Common myeloid progenitor, CD34-positive (primary cell): ENCODE data around the gene CCT3. TPM values are rescaled to one million over a fixed set of nuclear protein-coding genes. Genes with fewer than 3 reads are reported as not detected.
A peak's percentile ranks its signal among the peaks of the same experiment; 100 is the strongest.

Experiments
- CTCF ChIA-PET: fragments of 350-600 bp; sonication (Branson Sonifier 250); formaldehyde crosslinking; loops from one replicate; lab custom pipeline; 2021; ENCODE audit warnings: antibody characterized with exemption; lab: Charles Lee
- POLR2A ChIA-PET: fragments of 350-600 bp; sonication (Branson Sonifier 250); formaldehyde crosslinking; loops from one replicate; lab custom pipeline; 2021; ENCODE audit warnings: antibody characterized with exemption; lab: Charles Lee
- DNase-seq, 3 donors: peaks; one replicate each; pipeline versions ENCODE4 v3.0.0 to v3.0.0-alpha.2; 2013
- H3K27ac ChIP-seq, 2 experiments: 1 replicate in 1 of 2; 2 replicates in 1 of 2; pipeline ENCODE4 v1.7.0; 2013; ENCODE audit warnings: inconsistent platforms in 2 of 2, low read length in 2 of 2, mild to moderate bottlenecking in 2 of 2, low read depth in 1 of 2, moderate library complexity in 1 of 2; ENCODE audit not compliant: severe bottlenecking in 2 of 2, insufficient read depth in 1 of 2, poor library complexity in 1 of 2
- H3K27me3 ChIP-seq, 5 experiments: replicated peaks in 2 of 5; 1 replicate in 3 of 5; 2 replicates in 2 of 5; pipeline versions ENCODE4 v1.6.1 to v1.7.0; 2013; ENCODE audit warnings: low read length in 4 of 5, mild to moderate bottlenecking in 2 of 5, moderate library complexity in 2 of 5, inconsistent platforms in 1 of 5; ENCODE audit not compliant: insufficient read depth in 5 of 5, control insufficient read depth in 4 of 5
- H3K36me3 ChIP-seq, 4 experiments: 1 replicate in 2 of 4; 2 replicates in 2 of 4; pipeline versions ENCODE4 v1.6.1 to v1.7.0; 2013; ENCODE audit warnings: low read length in 3 of 4, control low read depth in 1 of 4, mild to moderate bottlenecking in 1 of 4; ENCODE audit not compliant: control insufficient read depth in 4 of 4, insufficient read depth in 4 of 4
- H3K4me1 ChIP-seq, 4 experiments: 1 replicate in 3 of 4; 2 replicates in 1 of 4; pipeline versions ENCODE4 v1.6.1 to v1.7.1; 2013; ENCODE audit warnings: low read length in 3 of 4, mild to moderate bottlenecking in 3 of 4, control low read depth in 1 of 4, inconsistent platforms in 1 of 4, moderate library complexity in 1 of 4; ENCODE audit not compliant: control insufficient read depth in 4 of 4, insufficient read depth in 4 of 4; ENCODE audit errors: control extremely low read depth in 1 of 4
- H3K4me3 ChIP-seq, 7 experiments: 1 replicate in 4 of 7; 2 replicates in 3 of 7; pipeline versions ENCODE4 v1.5.1 to v1.7.0; 2013; ENCODE audit warnings: mild to moderate bottlenecking in 7 of 7, low read length in 6 of 7, moderate library complexity in 6 of 7, inconsistent platforms in 2 of 7, low read depth in 2 of 7, control low read depth in 1 of 7; ENCODE audit not compliant: insufficient read depth in 4 of 7, control insufficient read depth in 1 of 7; ENCODE audit errors: extremely low read depth in 1 of 7
- H3K9me3 ChIP-seq, 5 experiments: 1 replicate in 4 of 5; 2 replicates in 1 of 5; pipeline versions ENCODE4 v1.6.1 to v1.7.1; 2013; ENCODE audit warnings: low read length in 4 of 5, mild to moderate bottlenecking in 2 of 5, inconsistent platforms in 1 of 5, low read depth in 1 of 5, moderate library complexity in 1 of 5; ENCODE audit not compliant: control insufficient read depth in 4 of 5, insufficient read depth in 2 of 5; ENCODE audit errors: control extremely low read depth in 1 of 5
- WGBS: methylation state at CpG from one replicate; pipeline ENCODE4 v1.1.5; 2013; ENCODE audit not compliant: insufficient coverage; 5-methylcytosine and 5-hydroxymethylcytosine counted together
- polyA plus RNA-seq: library from polyadenylated mRNA; unstranded; fragments of 120-200 nt; gene quantifications from one replicate; pipeline ENCODE4 v1.2.1, GENCODE V29; 2013

The CCT3 gene
- polyA plus RNA-seq: 169 TPM

GRCh38 chr1:156338180-156338976 lies at the start of gene CCT3, which contains the start of gene TSACC:
Gene CCT3, minus strand, starts transcription at chr1:156338292. Its CDS starts 108 bp downstream, at chr1:156338184.
Gene TSACC, plus strand, starts transcription at chr1:156338526. Its CDS starts 1,232 bp downstream, at chr1:156339758.
- Histone ChIP-seq H3K4me3 (peak within 1 kb of the TSS; percentile 73 to 98 (median 92)), H3K27ac (peak within 1 kb of the TSS; percentile 50 to 86), H3K36me3 (peaks cover 8 to 25% (median 18%) of the 10 kb centered on the region in 4 experiments), H3K4me1 (peaks cover 6 to 22% (median 17%) of the 10 kb centered on the region in 4 experiments), H3K27me3 (no peaks in the 10 kb centered on the region), H3K9me3 (no peaks in the 10 kb centered on the region)
- ChIA-PET POLR2A (no interaction called here), CTCF (interaction anchor here (1.2 to 1.3 kb wide), 3 partner anchors 8 to 60 kb away, joined by 3 to 5 read pairs (median 3); no protein-coding TSS in a partner anchor)
- WGBS: under 1% methylated on average over 37 of the region's 47 CpGs
- peak; percentile 100 for DNase-seq

- 13% methylated on average over 15 of the region's 15 CpGs for WGBS
- Histone ChIP-seq H3K27me3 (peaks cover 0 to 60% (median 13%) of the 10 kb centered on the region in 5 experiments), H3K36me3 (no peaks in the 10 kb centered on the region), H3K27ac (no peak overlapping the region), H3K4me1 (peaks cover 3 to 28% (median 22%) of the 10 kb centered on the region in 4 experiments), H3K4me3 (peak overlapping the region in 4 of 7 experiments; percentile 28 to 62 (median 46)), H3K9me3 (no peaks in the 10 kb centered on the region)
- ChIA-PET POLR2A (no interaction called here), CTCF (interaction anchor here (3.8 to 9.4 kb wide), 5 partner anchors 12 to 60 kb away, joined by 37 to 166 read pairs (median 88); no protein-coding TSS in a partner anchor)
- peak in 2 of 3 donors; percentile 50 to 59 for DNase-seq
Observed at GRCh38 chr1:156387870-156388173, 49.7 kb upstream of the CCT3 start.

- peaks cover 3 to 28% (median 23%) of the 10 kb centered on the region in 4 experiments for H3K4me1 ChIP-seq
- 90% methylated on average over 7 of the region's 8 CpGs for WGBS
- H3K27me3 ChIP-seq: peaks cover 0 to 60% (median 13%) of the 10 kb centered on the region in 5 experiments
- no peaks in the 10 kb centered on the region for H3K36me3 ChIP-seq
- peak overlapping the region in 2 of 7 experiments; percentile 46 to 62 for H3K4me3 ChIP-seq
- no peak for DNase-seq
- no peaks in the 10 kb centered on the region for H3K9me3 ChIP-seq
- no peak overlapping the region for H3K27ac ChIP-seq
- POLR2A ChIA-PET: interaction anchor here (0.7 to 0.8 kb wide), 2 partner anchors 57 to 59 kb away, joined by 4 to 7 read pairs; no protein-coding TSS in a partner anchor
- CTCF ChIA-PET: interaction anchor here (0.9 to 9.4 kb wide), 12 partner anchors 9 to 221 kb away, joined by 3 to 166 read pairs (median 34); partner anchors contain the start of gene RHBG
Observed at GRCh38 chr1:156386949-156387869, 49.1 kb upstream of the CCT3 start.

- Histone ChIP-seq H3K4me3 (no peak overlapping the region), H3K36me3 (no peaks in the 10 kb centered on the region), H3K4me1 (peaks cover 3 to 28% (median 23%) of the 10 kb centered on the region in 4 experiments), H3K27me3 (peaks cover 0 to 51% (median 15%) of the 10 kb centered on the region in 5 experiments), H3K9me3 (no peaks in the 10 kb centered on the region), H3K27ac (no peak overlapping the region)
- WGBS: 98% methylated on average over 4 of the region's 6 CpGs
- ChIA-PET POLR2A (interaction anchor here (0.7 to 0.8 kb wide), 2 partner anchors 57 to 59 kb away, joined by 4 to 7 read pairs; no protein-coding TSS in a partner anchor), CTCF (interaction anchor here (0.6 to 9.4 kb wide), 28 partner anchors 7 to 1059 kb away, joined by 3 to 166 read pairs (median 7); partner anchors contain the start of genes HAPLN2 and RHBG)
- no peak for DNase-seq
Observed at GRCh38 chr1:156386134-156386901, 48.2 kb upstream of the CCT3 start.

GRCh38 chr1:156385534-156386031 lies 47.5 kb upstream of the CCT3 start:
- ChIA-PET POLR2A (no interaction called here), CTCF (interaction anchor here (0.6 to 9.4 kb wide), 27 partner anchors 8 to 1059 kb away, joined by 3 to 166 read pairs (median 8); partner anchors contain the start of genes HAPLN2 and RHBG)
- peak; percentile 81 to 87 (median 87) for DNase-seq
- no peaks in the 10 kb centered on the region for H3K36me3 ChIP-seq
- peaks cover 3 to 28% (median 23%) of the 10 kb centered on the region in 4 experiments for H3K4me1 ChIP-seq
- H3K4me3 ChIP-seq: no peak overlapping the region
- 3% methylated on average over 8 of the region's 9 CpGs for WGBS
- no peak overlapping the region for H3K27ac ChIP-seq
- H3K27me3 ChIP-seq: peaks cover 0 to 46% (median 15%) of the 10 kb centered on the region in 5 experiments
- no peaks in the 10 kb centered on the region for H3K9me3 ChIP-seq
